Measurements from ENCODE around the gene KIRREL3. TPM values are rescaled to one million over a fixed set of nuclear protein-coding genes. Genes with fewer than 3 reads are reported as not detected.

Gene KIRREL3
- total and polyA plus RNA-seq, 9 of the 15 experiments (the other 6 are each of a cell fraction or from before 2014, with no cell fraction given): 0.04 to 0.10 TPM; not detected in 7

DNA sequence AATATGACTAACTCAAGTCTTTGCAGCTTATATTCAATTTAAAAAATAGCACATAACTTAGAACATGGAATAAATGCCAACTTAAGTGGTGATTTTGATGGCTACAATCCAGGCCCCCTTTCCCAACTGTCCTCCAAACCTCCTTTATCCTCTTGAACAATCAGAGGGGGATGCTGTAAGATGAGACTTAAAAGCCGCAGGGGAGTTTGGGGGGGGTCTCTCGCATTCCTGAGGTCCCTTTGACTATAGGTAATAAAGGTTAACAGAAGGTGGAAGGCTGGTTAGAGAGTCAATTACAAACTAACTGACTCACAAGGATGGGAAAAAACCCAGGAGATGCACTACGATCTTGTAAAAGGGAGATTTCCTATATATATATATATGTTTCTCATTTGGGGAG lies 101.8 kb downstream of the KIRREL3 start:
- ChIA-PET CTCF (ENCODE audit: low intra/inter-chr PET ratio) (no interaction called here), POLR2A (no interaction called here)
- intact Hi-C loops (cut with micrococcal nuclease) (no loop called here), in situ Hi-C loops (cut with MboI) (no loop called here)
- H3K9me3 ChIP-seq (replicated peaks; ENCODE audit: control insufficient read depth, insufficient read depth, low read depth, low read length): no peaks in the 10 kb centered on the region
- no peak for ATAC-seq
- no peak for DNase-seq (ENCODE audit: extremely low read depth in 1 of 4, low spot score in 3 of 4)
- no peak overlapping the region for H3K4me3 ChIP-seq
- H3K27ac ChIP-seq (ENCODE audit: extremely low read depth, low read depth, low read length): no peak overlapping the region
- no peaks in the 10 kb centered on the region for H3K4me1 ChIP-seq (replicated peaks in 1 of 2; ENCODE audit: control insufficient read depth in 2 of 2, insufficient read depth in 2 of 2, low read length in 2 of 2)
- H4K20me1 ChIP-seq (replicated peaks; ENCODE audit: control insufficient read depth, insufficient read depth, low read length): no peaks in the 10 kb centered on the region
- WGBS (ENCODE audit: insufficient coverage, low coverage, missing lambda C conversion rate): 0% methylated on average over 3 of the region's 3 CpGs
- TF ChIP-seq SMARCB1 (IDR thresholded peaks at IDR 0.05; ENCODE audit: insufficient read length, low read depth) (no peak), GTF2A2 (tag; IDR thresholded peaks at IDR 0.05) (no peak), ZNF354B (CRISPR knock-in tag; IDR thresholded peaks at IDR 0.05) (no peak), BDP1 (IDR thresholded peaks at IDR 0.05; ENCODE audit: insufficient read depth, insufficient read length) (no peak), ZNF197 (CRISPR knock-in tag; IDR thresholded peaks at IDR 0.05; ENCODE audit: low read depth) (no peak), SNIP1 (IDR thresholded peaks at IDR 0.05; ENCODE audit: low read depth) (no peak), ZNF347 (CRISPR knock-in tag; IDR thresholded peaks at IDR 0.05; ENCODE audit: low read depth) (no peak), KAT7 (CRISPR knock-in tag; IDR thresholded peaks at IDR 0.05; ENCODE audit: borderline replicate concordance) (no peak), ZFP36 (IDR thresholded peaks at IDR 0.05; ENCODE audit: low read depth, low read length, partially characterized antibody) (no peak), HCFC1 (IDR thresholded peaks at IDR 0.05; ENCODE audit: low read depth, low read length) (no peak), PURB (CRISPR knock-in tag; IDR thresholded peaks at IDR 0.05; ENCODE audit: low read depth) (no peak), ZNF76 (CRISPR knock-in tag; IDR thresholded peaks at IDR 0.05; ENCODE audit: borderline replicate concordance) (no peak), AFF4 (CRISPR knock-in tag; IDR thresholded peaks at IDR 0.05) (no peak), E2F6 (IDR thresholded peaks at IDR 0.05; ENCODE audit: borderline replicate concordance in 1 of 2, extremely low read depth in 1 of 2, insufficient read depth in 1 of 2, insufficient read length in 1 of 2, low read depth in 1 of 2, low read length in 1 of 2, poor library complexity in 1 of 2, severe bottlenecking in 1 of 2) (no peak), MECOM (CRISPR knock-in tag; IDR thresholded peaks at IDR 0.05) (no peak), NCOA1 (IDR thresholded peaks at IDR 0.05; ENCODE audit: low read depth) (no peak), ETV5 (CRISPR knock-in tag; IDR thresholded peaks at IDR 0.05; ENCODE audit: low read depth) (no peak), CREB3 (tag; conservative IDR thresholded peaks at IDR 0.05; ENCODE audit: low read depth) (no peak)
- H3K27me3 ChIP-seq (ENCODE audit: control insufficient read depth in 2 of 2, insufficient read depth in 2 of 2, low read length in 2 of 2): no peaks in the 10 kb centered on the region
- FAIRE-seq: no peak
- H3K4me2 ChIP-seq (ENCODE audit: insufficient read depth, low read length): no peak overlapping the region
- no peaks in the 10 kb centered on the region for H3K79me2 ChIP-seq (ENCODE audit: control insufficient read depth, insufficient read depth, low read length)
- H3K9ac ChIP-seq (ENCODE audit: insufficient read depth in 1 of 2, low read depth in 2 of 2, low read length in 2 of 2): no peak overlapping the region
- no peaks in the 10 kb centered on the region for H3K36me3 ChIP-seq (ENCODE audit: control insufficient read depth, insufficient read depth, low read length)
- H2AFZ ChIP-seq (ENCODE audit: low read depth, low read length): no peak overlapping the region
- BruUV-seq (replicated peaks): no TSS peak
- no peaks in the 10 kb centered on the region for H3K9me1 ChIP-seq (ENCODE audit: control insufficient read depth, insufficient read depth, low read length)

Measured in K562 (cell line).